Measurements from ENCODE around the gene CLEC3B. TPM values are rescaled to one million over a fixed set of nuclear protein-coding genes. Genes with fewer than 3 reads are reported as not detected.
"Not testable (repeated sequence)": the region's sequence is repeated elsewhere in the genome, so short reads cannot be mapped to it uniquely, and the experiment has no call there.

CLEC3B gene
- polyA plus RNA-seq, 3 donors = 14.6 to 36.9 (median 22.7) TPM

DNA sequence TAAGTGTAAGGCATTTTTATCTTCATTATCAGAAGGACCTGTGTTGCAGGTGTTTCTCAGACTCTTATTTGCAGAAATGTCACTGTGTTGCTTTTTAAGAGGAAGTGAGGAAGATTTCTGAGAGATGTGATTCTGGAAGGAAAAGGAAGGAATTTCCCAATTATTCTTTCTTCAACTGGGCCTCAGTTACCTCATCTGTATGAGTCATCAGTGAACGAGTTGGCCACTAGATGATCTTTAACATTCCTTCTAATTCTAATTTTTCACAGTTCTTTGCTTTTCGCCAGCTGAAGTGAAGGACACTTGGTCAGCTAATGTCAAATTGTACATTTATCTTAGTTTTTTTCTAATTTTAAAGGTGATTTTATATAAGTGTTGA, 28.9 kb downstream of the CLEC3B start:
- DNase-seq (ENCODE audit: extremely low read depth in 1 of 11, low read depth in 9 of 11, low spot score in 4 of 11) = no peak

DNA sequence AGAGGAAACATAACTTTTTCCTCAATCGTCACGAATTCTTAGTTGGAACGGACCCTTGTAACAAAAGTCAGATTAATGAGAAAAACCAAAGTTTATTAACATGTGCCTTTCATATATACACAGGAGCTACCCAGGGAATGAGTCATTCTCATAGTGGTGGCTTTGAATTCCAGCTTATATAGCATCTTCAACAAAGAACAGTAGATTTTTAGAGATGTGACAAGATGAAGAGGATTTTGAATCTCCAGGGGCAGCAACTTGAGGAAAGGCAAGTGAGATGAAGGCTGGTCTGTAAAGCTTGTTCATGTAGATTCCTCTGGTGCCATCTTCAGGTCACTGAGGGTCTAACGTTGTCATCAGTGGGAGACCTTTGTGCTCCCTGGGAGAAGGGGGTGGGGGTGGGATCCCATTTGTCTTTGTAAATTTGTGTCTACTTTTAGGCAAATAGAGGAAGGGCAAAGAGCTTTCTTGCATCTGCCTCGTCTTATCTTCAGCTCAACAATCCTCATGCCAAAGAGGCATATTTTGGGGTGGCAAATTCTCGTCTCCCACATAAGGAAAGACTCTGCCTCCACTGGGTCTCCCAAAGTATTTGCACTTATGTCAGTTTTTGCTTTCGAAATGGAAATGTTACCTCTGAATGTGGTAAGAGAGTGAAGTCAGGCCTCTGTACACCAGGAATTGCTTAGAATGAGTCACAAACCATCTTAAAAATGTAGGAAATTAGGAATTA, 29.5 kb downstream of the CLEC3B start:
- no peak for DNase-seq (ENCODE audit: extremely low read depth in 1 of 11, low read depth in 9 of 11, low spot score in 4 of 11)

DNA sequence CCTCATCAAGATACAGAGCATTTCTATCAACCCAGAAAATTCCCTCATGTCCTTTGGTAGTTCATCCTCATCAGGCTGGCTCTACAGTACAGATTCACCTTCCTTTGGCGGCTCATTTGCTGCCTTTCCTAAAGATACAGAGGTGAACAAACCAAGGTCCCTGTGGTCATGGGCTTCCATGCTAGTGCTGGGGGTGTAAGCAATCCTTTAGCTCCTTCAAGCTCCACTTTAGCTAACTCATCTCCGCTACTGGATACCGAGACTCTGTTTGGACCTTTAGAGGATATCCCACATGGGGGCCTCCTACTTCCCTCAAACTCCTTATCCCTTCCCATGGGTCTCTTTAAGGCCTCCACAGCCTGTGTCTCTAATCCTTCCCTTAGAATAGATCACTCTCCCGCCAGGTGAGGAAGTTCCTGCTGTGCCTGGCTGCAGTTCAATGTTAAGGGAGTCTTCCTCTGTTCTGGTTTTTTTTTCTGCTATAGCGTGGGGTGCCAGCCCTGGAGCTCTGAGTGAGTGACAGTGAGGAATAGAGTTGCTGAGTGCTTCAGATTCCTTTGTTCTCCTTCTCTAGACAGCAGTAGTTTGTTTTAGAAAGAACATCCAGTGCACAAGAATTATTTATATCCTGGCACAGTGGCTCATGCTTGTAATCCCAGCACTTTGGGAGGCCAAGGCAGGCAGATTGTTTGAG, 30.7 kb downstream of the CLEC3B start:
- DNase-seq (ENCODE audit: extremely low read depth in 1 of 11, low read depth in 9 of 11, low spot score in 4 of 11) = no peak

DNA sequence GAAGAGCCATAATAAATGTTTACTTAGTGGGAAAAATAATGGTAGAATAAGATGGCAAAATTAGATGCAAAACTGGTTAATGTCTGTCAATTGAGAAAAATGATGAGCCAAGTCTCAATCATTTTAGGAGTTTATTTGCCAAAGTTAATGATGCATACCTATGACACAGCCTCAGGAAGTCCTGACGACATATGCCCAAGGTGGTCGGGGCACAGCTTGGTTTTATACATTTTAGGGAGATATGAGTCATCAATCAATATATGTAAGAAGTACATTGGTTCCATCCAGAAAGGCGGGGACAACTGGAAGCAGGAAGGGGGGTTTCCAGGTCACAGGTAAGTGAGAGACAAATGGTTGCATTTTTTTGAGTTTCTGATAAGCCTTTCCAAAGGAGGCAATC, 31.5 kb downstream of the CLEC3B start:
- DNase-seq (ENCODE audit: extremely low read depth in 1 of 11, low read depth in 9 of 11, low spot score in 4 of 11) = no peak

DNA sequence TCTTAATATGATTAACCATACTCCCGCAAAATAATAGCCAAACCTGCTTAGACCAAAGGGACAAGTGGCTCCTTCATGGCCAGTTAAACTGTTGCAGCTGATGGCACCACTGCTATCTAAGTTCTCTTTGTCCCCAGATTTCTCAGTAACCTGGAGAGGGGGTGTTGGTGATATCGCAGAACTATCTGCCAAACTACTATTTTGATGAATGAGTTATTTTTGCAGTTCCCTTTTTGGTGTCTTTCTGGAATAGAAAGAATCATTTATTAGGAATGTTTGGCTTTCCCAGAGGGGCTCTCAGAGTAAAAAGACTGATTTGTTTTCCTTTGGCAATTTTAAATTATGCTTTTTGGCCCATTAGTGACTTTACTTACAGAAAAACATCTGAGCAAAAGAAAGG, 33.0 kb downstream of the CLEC3B start:
- DNase-seq (ENCODE audit: extremely low read depth in 1 of 11, low read depth in 9 of 11, low spot score in 4 of 11) = no peak

DNA sequence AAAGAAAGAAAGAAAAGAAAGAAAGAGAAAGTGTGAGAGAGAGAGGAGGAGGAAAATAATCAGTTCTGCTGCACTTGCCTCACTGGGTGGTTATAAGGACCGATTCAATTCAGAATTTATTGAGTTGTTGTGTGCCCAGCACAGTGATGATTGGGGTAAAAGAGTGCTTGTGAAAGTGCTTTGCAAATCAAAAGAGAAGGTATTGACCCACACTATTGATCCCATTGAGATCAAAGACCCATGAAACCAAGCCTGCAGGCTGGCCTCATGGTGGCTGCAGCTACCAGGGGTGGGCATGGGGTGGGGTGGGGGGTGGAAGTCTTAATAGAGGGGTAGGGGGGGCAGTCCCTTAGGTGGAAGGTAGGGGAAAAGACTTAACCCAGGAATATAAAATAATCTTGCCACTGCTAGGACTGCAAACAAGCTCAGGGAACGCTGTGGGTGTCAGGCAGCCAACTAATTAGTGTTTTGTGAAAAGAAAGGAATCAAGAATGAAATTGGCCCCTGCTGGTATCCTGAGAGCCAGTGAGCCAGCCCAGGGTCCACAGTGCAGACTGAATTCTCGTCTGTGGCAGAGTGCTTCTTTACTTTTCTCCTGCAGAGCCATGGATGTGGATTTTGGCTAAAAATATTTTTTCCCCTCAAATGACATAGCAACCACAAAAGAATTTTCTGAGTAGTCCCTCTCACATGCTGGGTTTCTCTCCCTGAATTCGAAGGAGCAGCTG, 34.2 kb downstream of the CLEC3B start:
- no peak for DNase-seq (ENCODE audit: extremely low read depth in 1 of 11, low read depth in 9 of 11, low spot score in 4 of 11)

DNA sequence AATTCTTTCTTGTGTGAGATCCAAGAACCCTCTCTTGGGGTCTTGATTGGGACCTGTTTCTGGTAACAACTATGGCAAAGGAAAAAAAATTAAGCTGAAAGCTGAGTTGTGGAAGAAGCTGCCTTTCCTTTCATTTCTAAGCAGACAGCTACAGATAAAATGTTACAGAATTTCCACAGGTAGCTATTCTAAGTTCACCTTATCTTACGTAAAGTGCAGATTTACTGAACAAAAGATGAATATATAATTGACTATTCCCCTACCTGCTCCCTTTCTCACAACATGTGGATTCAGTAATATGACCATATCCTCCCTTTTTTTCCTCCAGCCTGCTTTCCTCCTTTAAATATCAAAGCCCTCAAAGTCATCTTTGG, 36.6 kb downstream of the CLEC3B start:
- no peak for DNase-seq (ENCODE audit: extremely low read depth in 1 of 11, low read depth in 9 of 11, low spot score in 4 of 11)

DNA sequence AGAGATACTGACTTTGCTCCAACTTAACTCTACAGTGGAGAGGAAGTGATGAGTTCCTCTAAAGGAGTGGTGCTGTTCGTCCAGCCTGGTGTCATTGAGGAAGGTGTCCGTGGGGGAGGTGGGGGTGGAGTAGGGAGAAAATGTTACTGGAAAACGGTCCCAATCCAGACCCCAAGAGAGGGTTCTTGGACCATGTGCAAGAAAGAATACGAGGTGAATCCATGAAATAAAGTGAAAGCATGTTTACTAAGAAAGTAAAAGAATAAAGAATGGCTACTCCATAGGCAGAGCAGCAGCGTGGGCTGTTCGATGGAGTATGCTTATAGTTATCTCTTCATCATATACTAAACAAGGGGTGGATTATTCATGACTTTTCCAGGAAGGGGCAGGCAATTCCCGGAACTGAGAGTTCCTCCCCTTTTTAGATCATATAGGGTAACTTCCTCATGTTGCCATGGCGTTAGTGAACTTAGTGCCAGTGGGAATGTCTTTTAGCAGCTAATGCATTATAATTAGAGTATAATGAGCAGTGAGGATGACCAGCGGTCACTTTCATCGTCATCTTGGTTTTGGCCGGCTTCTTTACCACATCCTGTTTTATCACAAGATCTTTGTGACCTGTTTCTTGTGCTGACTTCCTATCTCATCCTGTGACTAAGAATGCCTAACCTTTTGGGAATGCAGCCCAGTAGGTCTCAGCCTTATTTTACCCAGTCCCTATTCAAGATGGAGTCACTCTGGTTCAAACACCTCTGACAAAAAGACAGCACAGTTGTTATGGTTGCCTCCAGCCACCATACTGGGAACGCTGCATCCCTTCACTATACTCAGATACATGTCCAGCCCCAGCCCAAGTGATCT, 38.6 kb downstream of the CLEC3B start:
- peak in 1 of 11 donors; percentile 17 for DNase-seq (ENCODE audit: extremely low read depth in 1 of 11, low read depth in 9 of 11, low spot score in 4 of 11)

DNA sequence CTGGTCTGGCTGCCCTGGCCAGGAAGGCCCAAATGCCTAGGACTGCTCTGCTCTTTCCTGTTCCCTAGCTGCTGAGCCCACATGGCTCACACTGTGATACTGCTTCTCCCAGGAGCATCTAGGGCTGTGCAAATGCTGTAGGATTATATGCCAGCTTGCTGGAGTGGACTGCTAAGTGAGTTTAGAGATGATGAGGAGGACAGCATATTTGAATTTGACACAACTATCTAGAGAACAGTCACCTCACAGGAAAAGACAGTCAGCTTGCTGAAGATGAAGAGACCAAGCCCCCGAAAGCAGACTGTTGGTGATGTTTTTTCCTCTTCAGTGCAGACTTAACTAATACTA, 39.2 kb downstream of the CLEC3B start:
- DNase-seq (ENCODE audit: extremely low read depth in 1 of 11, low read depth in 9 of 11, low spot score in 4 of 11) = no peak

DNA sequence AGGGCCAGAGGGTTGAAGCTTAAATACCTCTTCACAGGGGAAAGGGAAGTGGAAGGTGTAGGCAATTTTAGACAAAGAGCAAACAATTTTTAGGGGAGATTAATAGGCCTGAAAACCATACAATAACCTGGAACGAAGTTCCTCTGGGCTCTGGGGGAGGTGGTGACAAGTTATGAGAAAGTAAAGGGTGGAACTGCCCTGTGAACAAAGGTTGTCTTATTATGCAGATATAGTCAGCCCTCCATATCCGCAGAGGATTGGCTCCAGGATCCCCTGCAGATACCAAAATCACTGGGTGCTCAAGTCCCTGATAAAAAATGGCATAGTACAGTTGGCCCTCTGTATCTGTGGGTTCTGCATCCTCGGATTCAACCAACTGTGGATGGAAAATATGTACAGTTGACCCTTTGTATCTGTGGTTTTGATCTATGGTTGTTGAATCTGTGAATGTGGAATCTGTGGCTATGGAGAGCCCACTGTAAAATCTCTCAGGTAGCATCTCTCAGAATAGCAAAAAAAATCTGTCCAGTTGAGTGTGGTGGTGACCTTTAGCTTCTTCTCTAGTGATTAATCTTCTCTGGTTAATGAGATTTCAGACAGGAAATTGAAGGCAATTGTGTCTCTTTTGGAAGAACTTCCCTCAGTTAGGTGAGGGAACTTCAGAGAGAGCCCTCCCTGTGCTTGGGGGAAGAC, 40.2 kb downstream of the CLEC3B start:
- DNase-seq (ENCODE audit: extremely low read depth in 1 of 11, low read depth in 9 of 11, low spot score in 4 of 11) = no peak

DNA sequence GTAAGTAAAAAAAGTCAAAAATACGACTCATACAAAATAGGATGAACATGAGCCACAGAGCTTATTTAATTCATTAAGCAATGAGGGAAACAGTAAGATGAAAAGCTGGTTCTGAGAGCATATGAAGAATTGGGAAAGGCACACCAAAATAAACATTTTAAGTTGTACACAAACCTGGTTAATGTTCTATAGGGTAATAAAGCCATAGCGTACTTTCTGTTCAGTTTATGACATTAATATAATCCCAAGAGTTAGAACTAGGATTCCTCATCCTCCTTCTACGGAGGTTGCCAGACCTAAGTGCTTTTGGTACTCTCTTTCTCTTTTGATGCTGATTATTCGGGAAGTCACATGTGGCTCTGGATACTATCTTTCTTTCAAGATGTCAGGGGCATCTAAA, 41.4 kb downstream of the CLEC3B start:
- DNase-seq (ENCODE audit: extremely low read depth in 1 of 11, low read depth in 9 of 11, low spot score in 4 of 11) = no peak

DNA sequence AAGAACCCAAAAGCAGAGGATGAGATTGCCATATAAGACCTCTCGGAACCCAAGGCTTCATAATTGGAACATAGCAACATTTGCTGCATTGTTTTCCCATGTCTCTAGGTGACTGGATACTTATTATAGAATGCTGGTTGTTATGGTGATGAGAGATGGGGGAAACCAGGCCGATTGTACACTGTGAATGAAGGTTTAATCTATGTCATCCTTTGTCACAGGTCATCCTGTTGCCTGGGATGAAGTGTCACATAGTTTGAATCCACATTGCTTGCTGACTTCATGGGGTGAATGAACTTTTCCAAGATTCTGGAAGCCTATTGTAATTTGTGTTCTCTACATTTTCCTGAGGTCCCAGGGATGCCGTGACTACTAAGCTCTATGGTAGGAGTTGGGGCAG, 41.8 kb downstream of the CLEC3B start:
- DNase-seq (ENCODE audit: extremely low read depth in 1 of 11, low read depth in 9 of 11, low spot score in 4 of 11) = no peak

DNA sequence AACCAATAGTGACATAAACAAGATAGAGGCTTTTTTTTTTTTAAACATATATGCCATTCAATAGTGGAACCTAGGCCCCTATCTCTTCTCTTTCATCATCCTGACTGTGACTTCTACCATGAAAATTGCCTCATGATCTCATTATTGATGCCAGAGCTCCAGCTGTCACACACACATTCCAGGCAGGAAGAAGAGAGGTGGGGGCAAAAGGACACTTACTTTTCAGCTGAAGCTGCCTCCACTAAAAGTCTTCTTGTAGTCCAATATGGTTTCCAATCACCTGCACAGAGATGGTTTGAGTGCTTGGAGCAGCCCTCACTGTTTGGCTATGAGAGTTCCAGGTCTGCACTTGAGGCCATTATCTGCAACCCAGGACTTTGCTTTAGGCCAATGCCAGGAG, 45.0 kb downstream of the CLEC3B start:
- no peak for DNase-seq (ENCODE audit: extremely low read depth in 1 of 11, low read depth in 9 of 11, low spot score in 4 of 11)

DNA sequence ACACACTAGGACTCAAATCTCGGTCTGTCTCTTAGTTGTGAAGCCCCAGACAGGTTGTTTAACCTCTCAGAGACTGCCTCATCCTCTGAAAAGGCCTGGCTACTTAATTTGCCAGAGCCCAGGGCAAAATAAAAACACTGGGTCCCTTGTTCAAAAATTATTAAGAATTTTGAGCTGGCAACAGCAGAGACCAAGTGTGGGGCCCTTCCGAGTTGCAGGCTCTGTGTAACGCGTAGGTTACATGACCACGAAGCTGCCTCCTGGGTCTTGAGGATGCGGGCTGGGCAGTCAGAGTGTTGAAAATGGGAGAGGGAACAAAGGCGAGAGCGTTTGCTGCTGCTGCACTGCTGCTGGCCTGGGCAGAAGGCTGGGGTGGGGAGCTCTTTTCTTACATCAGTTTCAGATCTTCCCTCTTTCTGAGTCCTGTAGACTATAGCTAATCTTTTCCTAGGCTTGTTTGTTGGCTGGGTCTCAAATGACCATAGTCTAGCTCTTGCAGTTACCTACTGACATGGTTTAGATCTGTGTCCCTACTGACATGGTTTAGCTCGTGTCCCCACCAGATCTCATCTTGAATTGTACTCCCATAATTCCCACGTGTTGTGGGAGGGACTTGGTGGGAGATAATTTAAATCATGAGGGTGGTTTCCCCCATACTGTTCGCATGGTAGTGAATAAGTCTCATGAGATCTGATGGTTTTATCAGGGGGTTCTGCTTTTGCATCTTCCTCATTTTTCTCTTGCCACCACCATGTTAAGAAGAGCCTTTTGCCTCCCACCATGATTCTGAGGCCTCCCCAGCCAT, 49.9 kb downstream of the CLEC3B start:
- DNase-seq (ENCODE audit: extremely low read depth in 1 of 11, low read depth in 9 of 11, low spot score in 4 of 11) = no peak

DNA sequence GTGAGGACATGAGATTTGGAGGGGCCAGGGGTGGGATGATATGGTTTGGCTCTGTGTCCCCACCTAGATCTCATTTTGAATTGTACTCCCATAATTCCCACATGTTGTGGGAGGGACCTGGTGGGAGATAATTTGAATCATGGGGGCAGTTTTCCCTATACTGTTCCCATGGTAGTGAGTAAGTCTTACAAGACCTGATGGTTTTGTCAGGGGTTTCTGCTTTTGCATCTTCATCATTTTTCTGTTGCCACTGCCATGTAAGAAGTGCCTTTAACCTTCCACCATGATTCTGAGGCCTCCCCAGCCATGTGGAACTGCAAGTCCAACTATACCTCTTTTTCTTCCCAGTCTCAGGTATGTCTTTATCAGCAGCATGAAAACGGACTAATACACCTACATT, 52.2 kb downstream of the CLEC3B start:
- not testable (repeated sequence) for DNase-seq (ENCODE audit: extremely low read depth in 1 of 11, low read depth in 9 of 11, low spot score in 4 of 11)

DNA sequence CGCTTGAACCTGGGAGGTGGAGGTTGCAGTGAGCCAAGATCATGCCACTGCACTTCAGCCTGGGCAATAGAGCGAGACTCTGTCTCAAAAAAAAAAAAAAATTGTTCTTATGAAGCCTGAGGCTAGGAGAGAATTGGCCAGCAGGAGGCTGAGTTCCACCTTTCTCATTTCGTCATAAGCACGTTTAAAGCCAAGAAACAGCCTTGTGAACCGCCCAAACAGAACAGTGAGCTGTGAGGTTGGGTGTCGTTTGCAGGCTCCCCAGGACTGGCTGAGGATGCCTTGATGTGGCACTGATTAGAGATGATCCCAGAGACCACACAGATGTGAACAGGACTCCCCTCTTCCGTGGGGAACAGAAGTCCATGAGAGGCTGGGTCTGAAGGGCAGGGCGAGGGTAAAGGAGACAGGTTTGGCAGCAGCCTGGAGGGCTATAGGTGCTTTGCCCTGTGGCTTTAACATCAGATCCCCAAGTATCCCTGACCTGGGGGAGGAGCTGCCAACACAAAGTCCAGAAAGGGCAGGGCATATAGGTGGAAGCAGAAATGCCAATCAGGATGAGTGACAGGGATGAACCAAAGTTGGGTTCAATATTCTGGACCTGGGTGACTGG, 52.9 kb downstream of the CLEC3B start:
- no peak for DNase-seq (ENCODE audit: extremely low read depth in 1 of 11, low read depth in 9 of 11, low spot score in 4 of 11)

DNA sequence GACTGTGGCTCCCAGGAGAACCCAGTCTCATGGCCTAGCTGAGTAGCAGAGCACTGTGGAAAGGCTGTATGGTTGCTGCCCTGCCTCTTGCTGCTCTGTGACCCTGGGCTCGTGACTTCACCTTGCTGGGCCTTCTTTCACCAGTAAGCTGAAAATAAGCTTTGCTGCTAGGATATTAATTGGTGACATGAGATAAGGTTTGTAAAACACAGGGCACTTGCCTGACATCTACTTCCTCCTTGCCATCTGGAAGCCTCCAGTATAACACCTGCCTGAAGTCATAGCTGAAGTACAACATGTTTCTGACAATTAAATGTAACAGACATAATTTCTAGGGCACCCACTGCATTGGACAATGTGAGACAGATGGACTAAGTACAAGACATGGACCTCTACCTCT, 53.6 kb downstream of the CLEC3B start:
- no peak for DNase-seq (ENCODE audit: extremely low read depth in 1 of 11, low read depth in 9 of 11, low spot score in 4 of 11)

DNA sequence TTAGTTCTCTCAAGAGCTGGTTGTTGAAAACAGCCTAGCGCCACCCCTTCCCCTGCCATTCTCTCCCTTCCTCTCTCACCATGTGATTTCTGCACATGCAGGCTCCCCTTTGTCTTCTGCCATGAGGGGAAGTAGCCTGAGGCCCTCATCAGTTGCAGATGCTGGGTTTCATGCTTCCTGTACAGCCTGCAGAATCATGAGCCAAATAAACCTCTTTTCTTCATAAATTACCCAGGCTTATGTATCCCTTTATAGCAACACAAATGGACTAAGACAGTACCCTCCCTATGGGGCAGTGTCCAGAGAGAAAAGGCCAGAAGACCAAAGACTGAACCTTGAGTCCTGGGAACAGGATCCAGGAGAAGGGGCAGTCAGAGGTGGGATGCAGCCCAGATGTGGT, 54.7 kb downstream of the CLEC3B start:
- no peak for DNase-seq (ENCODE audit: extremely low read depth in 1 of 11, low read depth in 9 of 11, low spot score in 4 of 11)
